GM21619 (cell line): ENCODE measurements around the gene MRPL14.

ENCODE experiments used
- ATAC-seq: cut with Tn5 transposase; IDR thresholded peaks from one replicate; pipeline ENCODE4 v1.9.1; 2021; ENCODE audit not compliant: unreplicated experiment

MRPL14 gene

GRCh38 chr6:44127186-44128019, at the start of gene MRPL14, which contains the start of gene TMEM63B:
TSS of gene MRPL14 (minus strand) at chr6:44127452. CDS start at chr6:44116611, 10,841 bp downstream.
TSS of gene TMEM63B (plus strand) at chr6:44127554. CDS start at chr6:44134585, 7,031 bp downstream.
- ATAC-seq: peak; percentile 54

- no peak for ATAC-seq
These were observed 49.0 kb upstream of the MRPL14 start for GRCh38 chr6:44176130-44176761.

GRCh38 chr6:44172731-44173500, 45.7 kb upstream of the MRPL14 start:
- ATAC-seq: peak; percentile 57

- ATAC-seq: no peak
These were observed 44.8 kb upstream of the MRPL14 start for GRCh38 chr6:44171899-44172546.

- no peak for ATAC-seq
These were observed 42.8 kb upstream of the MRPL14 start for GRCh38 chr6:44169886-44170570.

DNA sequence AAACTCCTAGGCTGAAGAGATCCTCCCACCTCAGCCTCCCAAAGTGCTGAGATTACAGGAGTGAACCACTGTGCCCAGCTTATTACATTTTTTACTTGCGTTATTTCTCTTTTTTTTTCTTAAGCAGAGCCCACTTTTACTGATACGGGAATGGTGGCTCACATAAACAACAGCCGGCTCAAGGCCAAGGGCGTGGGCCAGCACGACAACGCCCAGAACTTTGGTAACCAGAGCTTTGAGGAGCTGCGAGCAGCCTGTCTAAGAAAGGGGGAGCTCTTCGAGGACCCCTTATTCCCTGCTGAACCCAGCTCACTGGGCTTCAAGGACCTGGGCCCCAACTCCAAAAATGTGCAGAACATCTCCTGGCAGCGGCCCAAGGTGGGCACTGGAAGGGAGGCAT, 41.9 kb upstream of the MRPL14 start:
- ATAC-seq: no peak

DNA sequence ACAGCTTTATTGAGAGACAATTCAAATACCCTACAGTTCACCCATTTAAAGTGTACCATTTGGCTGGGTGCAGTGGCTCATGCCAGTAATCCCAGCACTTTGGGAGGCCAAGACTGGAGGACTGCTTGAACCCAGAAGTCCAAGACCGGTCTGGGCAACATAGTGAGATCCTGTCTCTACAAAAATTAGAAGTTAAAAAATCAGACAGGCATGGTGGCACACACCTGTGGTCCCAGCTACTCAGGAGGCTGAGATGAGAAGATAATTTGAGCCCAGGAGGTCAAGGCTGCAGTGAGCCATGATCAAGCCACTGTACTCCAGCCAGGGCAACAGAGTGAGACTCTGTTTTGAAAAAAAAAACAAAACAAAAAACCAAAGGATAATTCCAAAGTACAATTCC, 40.3 kb upstream of the MRPL14 start:
- no peak for ATAC-seq

DNA sequence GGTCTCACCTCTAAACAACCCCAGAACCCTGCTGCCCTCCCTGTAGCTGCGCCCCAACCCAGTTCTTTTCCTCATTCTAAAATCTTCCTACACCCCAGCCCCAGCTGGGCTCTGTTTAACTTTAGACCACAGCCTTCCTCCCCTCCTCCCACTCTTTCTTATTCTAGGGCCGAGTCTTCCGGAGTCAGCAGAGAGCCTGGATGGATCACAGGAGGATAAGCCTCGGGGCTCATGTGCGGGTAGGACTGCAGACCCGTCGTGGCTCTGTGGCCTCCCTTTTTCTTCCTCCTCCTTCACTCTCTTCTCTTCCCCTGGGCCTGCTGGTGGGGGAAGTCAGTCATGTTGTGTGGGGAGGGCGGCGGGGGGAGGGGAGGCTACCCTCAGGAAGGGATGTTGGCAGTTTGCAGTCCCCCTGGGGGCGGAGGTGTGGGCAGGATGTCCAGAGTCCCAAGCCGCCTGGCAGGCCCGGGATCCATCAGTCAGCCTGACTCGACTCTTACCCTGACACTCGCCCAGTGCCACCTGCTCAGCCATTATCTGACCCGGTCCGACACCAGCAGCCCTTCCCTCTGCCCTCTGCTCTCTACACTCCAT, 39.4 kb upstream of the MRPL14 start:
- ATAC-seq: no peak

GRCh38 chr6:44166116-44166515, 38.9 kb upstream of the MRPL14 start:
- ATAC-seq: no peak

DNA sequence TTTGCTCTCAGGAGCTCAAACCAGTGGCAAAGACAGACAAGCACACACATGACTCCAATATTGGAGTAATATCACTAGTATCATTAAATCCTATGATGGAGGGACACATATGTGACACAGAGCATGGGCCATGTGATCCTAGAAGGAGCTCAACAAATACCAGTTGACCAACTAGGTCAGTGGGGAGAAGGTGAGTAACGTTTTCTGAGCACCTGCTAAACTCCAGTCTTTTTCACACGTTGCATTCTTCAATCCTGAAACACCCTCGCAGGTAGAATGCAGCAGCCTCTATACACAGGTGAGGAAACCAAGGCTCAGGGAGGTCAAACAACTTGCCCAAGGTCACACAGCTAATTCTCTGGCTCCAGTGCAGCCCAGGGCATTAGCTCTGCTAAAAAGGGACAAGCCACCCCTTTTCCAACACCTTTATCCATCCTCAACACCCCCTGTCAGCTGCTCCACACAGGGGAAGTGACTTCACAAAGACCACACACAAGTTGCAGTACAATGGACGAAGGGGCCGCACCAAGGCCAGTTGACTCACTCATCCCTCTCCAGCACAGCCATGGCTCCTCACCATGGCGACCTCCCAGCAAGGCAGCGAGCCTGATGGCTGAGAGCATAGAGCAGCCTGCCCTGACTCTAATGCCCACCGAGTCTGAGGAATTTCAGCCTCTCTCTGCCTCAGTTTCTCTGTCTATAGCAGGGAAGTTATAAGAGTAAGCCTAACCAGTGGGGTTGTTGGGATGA, 35.8 kb upstream of the MRPL14 start:
- no peak for ATAC-seq

- ATAC-seq: no peak
These were observed 34.7 kb upstream of the MRPL14 start for GRCh38 chr6:44161997-44162338.

- no peak for ATAC-seq
These were observed 31.5 kb upstream of the MRPL14 start, which contains the start of gene CAPN11 for GRCh38 chr6:44158770-44159228. TSS of gene CAPN11 (plus strand) at chr6:44158820. CDS start at chr6:44158849, 29 bp downstream.

- no peak for ATAC-seq
These were observed 29.9 kb upstream of the MRPL14 start for GRCh38 chr6:44157152-44157521.

DNA sequence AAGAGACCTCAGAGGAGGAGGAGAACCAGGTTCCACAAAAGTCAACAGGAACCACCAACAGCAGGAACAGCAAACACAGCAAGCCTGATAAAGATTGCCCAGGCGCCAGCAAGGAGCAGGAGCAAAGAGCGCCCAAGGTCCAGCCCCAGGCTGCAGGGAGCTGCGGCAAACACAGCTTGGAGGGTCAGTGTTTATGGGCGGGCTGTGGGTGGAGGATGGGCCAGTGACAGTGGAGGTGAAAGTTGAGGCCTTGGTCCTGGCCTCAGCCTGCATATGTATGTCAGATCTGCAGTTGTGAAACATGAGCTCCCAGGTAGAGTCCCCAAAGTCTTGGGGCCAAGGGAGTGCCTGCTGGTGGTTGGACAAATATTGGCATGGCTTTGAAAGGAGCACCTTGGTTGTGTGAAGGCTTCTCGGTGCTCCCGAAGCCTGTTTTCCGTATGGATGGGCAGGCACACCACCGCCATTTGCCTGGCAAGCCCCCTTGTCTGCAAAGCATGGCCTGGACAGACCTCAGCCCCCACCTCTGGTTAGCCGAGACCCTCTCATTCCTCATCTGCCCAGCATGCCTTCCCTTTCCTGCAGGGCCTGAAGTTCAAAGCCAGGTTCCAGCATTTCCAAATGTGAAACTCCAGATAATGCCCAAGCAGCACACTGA, 29.4 kb upstream of the MRPL14 start:
- ATAC-seq: no peak

DNA sequence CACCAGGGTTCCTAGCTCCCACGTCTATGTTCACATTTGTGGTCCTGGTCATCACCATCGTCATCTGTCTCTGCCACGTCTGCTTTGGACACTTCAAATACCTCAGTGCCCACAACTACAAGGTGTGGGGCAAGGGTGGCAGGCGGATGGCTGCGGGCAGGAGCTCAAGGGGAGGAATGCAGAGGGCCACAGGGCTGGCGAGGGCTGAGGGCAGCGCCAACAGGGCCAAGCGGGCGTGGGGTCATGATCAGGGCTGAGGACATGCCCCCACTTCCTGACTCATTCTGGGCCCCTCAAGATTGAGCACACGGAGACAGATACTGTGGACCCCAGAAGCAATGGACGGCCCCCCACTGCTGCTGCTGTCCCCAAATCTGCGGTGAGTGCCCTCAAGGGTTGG, 26.8 kb upstream of the MRPL14 start:
- no peak for ATAC-seq

DNA sequence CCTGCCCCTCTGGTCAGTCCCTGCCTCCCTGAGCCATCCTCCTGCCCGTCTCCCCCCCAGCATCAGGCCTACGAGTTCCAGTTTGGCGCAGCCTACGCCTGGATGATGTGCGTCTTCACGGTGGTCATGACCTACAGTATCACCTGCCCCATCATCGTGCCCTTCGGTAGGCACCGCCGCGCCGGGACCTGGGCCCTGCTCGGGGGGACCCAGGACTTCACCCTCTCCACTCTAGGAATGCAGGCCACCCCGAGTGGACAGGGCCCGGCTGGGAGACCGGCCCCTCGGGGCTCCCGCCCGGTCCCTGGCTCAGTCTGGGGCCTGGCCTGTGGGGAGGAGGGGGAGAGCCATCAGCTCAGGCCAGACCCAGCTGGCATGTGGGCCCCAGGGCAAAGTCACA, 25.3 kb upstream of the MRPL14 start:
- ATAC-seq: no peak

DNA sequence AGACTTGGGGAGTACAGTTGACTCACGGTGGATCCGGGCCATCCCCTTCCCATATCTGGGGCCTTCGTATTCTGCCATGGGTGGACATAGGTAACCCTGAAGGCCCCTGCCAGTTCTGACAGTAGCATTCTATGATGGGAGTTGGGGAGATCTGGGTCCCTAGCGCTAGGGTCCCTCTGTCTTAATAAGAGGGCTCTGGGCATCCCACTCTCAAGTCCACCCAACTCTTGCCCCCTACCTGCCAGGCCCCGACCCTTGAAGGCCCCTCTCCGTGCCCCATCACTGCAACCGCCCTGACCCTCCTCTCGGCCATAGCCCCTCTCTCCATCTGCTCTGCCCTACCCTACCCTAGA, 24.8 kb upstream of the MRPL14 start:
- ATAC-seq: no peak

- peak; percentile 67 for ATAC-seq
These were observed 24.3 kb upstream of the MRPL14 start for GRCh38 chr6:44151348-44152108.
